Globus pallidus (tissue), 1 donor: Measurements from ENCODE around the gene NPTX1.
A peak's percentile ranks its signal among the peaks of the same experiment; 100 is the strongest.

Source experiments
- DNase-seq: peaks from one replicate; pipeline ENCODE4 v3.0.0-alpha.2; 2015; ENCODE audit warnings: low spot score

NPTX1 gene

GRCh38 chr17:80459234-80459633 lies 17.2 kb downstream of the NPTX1 start:
- no peak for DNase-seq

DNA sequence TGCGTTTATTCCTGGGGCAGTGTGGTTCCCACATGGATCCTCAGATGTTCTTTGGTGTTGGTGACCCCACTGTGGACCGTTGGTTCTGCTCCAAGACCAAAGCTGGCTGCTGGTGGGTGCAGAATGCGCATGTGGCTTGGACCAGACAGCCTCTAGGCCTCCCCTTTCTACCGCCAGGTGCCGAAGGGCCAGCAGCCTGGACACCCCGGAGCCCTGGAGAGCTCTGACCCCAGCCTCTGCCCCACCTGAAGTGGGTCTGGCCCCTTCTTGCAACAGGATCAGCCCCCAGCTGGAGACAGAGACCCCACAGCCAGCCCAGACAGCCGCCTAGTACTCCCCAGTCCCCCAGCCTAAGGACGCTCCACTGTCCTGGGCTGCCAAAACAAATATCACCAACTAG lies 18.4 kb downstream of the NPTX1 start:
- no peak for DNase-seq

DNA sequence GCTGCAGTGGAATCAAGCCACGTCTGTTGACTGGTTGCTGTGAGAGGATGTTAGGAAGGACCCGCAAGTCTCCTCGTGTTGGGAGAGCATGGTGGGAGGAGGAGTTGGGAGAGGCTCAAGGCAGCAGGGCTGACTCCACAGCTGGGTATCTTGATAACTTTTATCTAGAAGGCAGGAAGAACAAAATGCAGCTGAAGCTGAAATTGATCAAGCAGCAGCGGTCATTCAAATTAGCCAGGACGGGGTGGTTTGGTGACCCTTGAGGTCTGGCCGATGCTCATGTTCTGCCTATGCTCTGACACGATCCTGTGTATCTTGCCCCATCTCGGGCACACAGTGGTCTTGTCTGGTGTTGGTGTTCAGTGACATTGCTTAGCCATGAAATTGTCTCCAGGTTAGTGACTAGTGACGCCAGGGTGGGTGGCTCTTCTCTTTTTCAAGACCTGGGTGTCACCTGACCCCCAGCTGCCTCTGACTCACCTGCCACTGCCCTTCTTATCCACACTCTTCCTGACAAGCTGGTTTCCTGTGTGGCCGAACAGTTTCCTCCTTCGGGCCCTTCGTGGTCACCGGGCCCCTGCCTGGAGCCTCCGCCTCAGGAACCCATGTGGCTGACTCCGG lies 19.1 kb downstream of the NPTX1 start:
- DNase-seq, result no peak

DNA sequence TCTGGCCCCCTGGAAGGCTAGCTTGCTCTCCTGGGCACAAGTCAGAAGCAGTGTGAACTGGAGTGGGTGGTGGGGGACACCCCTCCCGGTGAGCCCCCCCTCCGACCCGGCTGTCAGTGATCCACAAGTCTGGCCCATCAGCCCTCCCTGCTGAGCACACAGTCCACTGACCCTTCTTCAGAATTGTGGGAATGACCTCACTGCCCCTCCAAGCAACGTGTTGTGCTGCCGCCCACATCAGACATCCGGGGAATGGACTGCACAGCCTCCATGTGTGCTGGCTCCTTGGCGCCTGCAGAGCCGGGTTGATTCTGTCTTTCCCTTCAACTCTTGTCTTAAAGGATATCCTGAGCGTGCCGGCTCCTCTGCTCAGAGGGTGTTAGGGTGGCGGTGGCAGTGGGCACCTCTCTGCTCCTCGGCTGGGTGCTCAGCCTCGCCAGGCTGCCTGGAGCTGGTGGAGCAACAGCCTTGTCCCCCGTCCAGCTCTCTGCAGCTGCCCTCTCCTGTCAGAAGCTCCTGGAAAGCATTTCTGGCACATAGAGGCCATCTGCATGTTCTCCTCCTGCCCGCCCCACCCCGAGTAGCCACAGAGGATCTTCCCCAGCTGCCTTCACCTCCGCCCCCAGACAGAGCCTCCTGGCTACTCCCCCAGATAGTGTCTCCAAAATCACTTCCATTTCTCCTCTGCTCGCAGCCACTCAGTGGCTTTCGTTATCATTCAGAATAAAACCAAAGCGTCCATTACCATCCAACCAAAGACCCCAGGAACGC lies 19.8 kb downstream of the NPTX1 start:
- DNase-seq, result no peak

DNA sequence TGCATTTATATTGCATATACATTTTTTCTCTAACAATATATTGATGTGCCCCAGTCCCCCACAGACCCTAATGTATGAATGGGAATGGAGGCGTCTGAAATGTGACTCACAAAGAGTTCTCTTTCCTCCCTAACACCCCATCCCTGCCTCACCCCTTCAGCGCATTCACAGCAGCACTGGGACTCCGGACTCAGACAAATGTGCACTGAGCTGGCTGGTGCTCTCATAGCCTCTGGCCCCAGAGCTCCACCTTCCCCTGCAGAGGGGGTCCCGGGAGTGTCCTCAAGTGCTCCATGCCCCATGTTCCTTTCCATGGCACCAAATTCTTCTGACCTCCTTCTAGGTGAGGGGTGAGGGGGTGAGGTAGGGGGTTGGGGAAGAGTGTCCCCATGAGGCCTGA lies 20.6 kb downstream of the NPTX1 start:
- DNase-seq, result no peak

DNA sequence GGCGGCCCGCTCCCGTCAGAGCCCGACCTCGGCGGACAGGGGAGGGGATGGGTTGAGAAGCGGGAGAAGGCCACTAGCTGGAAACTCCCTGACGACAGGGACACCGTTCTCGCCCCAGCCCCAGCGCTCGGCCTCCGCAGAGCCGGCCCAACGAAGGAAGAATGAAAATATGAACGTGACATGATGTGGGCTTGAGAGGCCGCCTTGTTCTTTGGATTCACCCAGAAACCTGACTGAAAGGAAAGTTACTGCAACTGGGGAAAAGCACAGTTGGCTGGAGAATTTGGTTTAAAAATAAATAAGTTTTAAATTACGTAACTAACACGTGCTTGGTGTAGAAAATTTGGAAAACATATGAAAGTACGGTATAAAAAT lies 21.1 kb downstream of the NPTX1 start:
- no peak for DNase-seq

- DNase-seq, result peak; percentile 94
Observed at GRCh38 chr17:80454557-80455335, 21.7 kb downstream of the NPTX1 start.

DNA sequence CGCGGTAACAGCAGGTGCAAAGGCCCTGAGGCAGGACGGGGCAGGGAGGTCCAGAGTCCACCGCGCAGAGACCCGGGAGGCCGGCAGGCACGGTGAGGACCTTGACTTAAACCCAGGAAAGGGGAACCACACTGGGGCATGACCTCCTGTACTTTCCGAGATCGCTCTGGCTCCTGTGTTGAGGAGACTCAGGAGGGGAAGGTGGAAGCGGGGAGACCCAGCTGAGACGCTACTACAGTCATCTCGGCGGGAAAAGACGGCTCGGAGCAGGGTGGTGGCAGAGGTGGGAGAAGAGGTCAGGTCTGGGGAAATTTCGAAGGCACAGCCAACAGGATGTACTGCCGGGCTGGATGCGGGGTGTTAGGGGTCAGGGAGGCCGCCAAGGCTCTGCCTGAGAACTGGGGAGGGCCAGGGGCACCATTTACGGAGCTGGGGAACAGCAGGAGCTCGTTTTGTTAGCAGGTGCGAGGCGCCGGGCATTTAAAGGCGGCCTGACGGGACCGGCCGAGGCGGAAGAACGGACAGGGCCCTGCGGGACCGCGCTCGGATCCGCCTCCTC lies 22.3 kb downstream of the NPTX1 start:
- DNase-seq, result no peak

DNA sequence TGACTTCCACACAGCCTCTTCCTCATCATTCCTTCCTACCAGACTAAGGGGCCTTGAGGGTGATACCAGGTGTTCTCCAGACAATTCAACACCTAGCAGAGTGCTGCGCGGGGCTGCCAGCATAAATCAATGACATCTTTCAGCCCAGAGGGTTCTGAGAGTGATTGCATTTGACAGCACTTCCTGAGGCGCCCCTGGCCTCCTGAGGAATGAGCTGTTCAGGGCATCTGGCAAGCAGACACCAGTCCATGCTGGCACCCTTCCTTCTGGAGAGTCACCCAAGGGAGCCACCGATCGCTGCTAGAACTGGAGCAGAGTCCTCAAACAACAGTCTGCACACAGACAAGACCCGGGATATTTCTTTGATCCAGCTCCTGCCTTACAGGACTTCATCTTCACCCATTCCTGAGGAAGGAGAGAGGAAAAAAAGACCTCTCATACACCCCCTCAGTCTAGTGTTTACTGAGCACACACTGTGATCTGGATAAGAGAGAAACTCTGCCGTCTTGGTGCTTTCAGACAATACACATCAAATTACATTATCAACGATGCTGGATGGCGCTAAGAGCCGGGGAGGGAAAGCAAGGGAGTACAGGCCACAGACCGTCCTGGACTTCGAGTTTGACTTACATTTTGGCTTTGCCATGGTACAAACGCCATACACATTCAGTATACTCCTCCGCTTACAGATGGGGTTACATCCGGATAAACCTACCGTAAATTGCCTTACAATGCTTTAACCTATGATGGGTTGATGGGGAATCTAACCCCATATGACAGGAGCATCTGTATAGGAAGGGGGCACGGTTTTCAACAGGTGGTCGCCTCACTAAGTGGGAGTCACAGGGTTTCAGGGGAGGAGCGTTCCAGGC lies 23.0 kb downstream of the NPTX1 start:
- DNase-seq, result no peak

GRCh38 chr17:80452173-80452915 lies 24.1 kb downstream of the NPTX1 start:
- DNase-seq, result no peak

- no peak for DNase-seq
Observed at GRCh38 chr17:80451104-80451775, 25.2 kb downstream of the NPTX1 start.

DNA sequence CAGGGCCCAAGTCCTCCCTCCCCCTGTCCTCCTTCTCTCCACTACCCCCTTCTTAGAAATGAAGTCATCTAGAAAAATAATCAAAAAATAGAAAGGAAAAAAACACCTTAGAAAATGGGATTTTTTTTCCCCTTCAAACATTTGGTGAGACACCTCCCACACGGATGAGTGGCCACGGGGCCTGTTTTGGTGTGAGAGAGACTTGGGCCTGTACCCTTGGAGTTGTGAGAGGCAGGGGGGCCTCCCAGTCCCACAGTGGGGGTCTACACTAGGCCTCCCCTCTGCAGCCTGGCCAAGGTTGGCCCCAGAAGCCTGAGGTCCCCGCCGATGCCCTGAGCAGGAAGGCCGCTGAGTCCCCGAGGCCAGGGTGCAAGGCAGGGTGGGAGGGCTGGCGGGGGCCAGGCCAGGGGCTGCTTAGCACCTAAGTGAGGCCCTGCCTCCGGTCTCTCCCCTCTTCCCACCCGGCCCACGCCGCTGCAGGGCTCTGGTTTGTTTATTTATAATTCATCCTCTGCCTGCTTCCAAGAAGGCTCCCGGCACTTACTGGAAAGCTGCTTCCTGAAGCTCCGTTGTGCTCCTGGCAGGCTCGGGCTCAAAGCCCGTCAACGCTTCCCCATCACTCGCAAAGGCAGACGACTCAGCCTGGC lies 26.4 kb downstream of the NPTX1 start:
- no peak for DNase-seq

DNA sequence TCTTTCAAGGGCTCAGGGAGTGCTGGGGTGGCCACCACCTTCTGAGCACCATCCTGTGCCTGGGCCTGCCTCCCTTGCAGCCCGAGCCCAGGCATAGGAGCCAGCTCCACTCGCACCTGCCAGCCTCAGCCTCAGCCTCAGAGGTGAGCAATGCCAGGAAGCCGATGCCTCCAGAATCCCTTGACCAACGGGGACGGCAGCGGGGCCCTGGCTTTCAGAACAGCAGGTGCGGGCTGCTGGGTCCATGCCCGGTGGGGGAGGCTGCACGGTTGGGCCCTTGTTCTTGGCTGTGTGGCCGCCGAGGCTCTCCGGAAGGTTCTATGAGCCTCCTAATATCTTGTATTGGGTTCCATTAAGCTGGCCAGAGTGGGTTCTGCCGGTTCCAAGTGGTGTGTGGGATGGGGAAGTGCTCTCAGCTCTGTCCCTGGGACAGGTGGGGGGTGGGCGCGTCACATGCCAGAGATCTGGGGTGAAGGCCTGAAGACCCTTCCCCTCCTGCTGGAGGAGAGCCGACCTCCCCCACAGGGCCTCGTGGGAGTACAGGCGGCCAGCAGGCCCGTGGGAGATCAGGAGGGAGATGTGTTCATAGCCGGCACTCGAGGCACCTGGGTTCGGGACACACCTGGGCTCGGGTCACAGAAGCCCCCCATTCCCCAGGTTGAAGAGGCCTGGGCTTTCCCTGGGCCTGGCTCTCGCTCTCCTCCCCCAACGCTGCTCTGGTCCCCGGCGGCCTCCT lies 27.0 kb downstream of the NPTX1 start:
- DNase-seq, result no peak

GRCh38 chr17:80447790-80448189 lies 28.6 kb downstream of the NPTX1 start:
- no peak for DNase-seq

GRCh38 chr17:80446645-80447405 lies 29.6 kb downstream of the NPTX1 start:
- peak; percentile 34 for DNase-seq

GRCh38 chr17:80445726-80446110 lies 30.7 kb downstream of the NPTX1 start:
- DNase-seq, result no peak

DNA sequence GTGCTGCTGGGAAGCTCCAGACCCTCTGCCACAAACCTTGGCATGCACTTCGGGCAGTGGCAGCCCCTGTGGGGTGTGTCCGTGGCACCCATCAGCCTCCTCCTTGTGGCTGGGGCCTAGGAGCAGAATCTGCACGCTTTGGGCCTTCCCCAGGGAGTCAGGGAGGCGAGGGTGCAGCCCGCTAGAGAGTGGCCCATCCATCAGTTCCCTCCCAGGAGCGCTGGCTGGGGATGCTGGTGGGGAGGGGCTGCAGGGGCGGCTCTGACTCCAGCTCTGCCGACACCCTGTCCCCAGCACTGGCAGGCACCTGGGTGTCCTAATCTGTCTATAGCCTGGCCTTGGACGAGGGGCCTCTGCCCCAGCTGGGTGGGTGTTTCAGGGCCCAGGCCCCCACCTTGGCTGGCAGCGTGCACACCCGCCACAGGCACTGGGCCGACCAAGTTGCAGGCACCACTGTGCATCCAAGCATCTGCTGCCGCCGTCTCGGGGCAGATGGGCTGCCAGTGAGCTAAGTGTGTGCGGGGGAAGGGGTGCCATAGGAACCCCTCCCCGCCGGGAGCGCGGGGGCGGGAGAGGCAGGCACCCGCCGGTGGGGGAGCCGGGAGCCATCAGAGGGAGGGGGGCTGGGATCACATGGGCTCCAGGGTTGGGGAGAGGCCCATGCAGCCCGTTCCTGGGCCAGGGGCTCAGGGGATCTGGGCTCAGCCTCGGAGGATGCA lies 31.2 kb downstream of the NPTX1 start:
- DNase-seq, result no peak

DNA sequence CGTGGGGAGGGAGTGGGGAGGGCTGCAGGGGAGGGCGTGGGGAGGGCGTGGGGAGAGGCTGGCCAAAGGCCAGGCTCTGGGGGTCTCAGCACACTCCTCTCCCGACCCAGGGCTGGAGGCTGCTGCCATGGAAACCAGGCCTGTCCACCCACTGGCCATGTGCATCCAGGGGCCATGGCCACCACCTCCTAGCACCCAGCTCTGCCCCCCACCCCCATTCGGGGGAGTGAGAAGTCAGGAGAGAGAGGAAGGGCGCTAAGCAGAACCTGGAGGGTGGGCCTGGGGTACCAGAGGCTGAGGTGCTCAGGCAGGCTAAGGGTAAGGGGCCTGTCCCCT lies 31.8 kb downstream of the NPTX1 start:
- no peak for DNase-seq
